GM21737 (cell line): Measurements from ENCODE around the gene DNASE2B.

ENCODE experiments used
- ATAC-seq: cut with Tn5 transposase; IDR thresholded peaks from one replicate; pipeline ENCODE4 v1.9.1; 2021; ENCODE audit warnings: mild to moderate bottlenecking, moderate library complexity; ENCODE audit not compliant: unreplicated experiment

Gene DNASE2B

DNA sequence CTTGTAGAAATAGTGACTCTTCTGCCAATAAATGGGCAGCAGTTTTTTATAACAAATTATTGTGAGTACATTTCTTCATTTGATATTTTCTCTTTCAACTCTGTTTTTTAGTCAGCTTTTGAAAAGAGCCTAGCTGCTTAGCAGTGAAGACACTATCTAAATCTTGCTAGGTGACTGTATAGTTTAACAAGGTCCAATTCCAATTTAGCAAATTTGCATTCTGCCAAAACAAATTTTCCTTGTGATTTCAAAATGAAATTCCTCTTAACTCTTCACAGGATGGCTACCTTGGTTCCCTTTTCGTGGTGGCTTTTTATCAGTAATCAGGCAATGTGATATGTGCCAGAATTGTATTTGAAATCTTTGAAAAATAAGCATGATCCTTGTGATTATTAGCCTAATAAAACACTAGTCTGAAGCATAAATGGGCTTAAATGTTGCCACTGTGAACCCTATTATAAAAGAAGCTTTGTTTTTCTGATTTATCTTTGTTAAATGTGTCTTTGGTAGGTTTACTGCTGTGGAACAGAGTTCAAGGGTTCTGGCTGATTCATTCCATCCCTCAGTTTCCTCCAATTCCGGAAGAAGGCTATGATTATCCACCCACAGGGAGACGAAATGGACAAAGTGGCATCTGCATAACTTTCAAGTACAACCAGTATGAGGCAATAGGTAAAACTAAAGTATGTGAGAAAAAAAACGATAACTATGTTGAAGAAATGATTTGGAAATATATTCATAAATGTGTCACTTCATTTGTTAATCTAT, 12.2 kb downstream of the DNASE2B start:
- ATAC-seq, result no peak

DNA sequence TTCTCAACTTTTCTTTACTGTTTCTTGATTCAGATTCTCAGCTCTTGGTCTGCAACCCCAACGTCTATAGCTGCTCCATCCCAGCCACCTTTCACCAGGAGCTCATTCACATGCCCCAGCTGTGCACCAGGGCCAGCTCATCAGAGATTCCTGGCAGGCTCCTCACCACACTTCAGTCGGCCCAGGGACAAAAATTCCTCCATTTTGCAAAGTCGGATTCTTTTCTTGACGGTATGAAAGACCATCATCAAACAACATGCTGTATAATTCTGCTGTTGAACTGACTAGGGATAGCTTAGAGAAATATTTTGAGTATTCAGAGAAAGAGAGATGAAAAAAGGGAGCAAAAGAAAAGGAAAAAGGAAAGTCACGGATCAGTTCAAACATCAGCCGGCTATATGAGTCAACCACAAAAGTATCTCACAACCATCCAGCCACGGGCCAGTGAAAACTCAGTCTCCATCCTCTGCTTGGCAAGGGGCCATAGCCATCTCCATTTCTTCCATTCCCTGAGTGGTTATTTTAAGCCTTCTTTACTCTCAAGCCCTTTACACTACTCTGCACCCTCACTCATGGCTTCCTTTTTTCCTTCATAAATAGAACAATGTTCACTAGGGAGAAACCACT, 14.1 kb downstream of the DNASE2B start:
- no peak for ATAC-seq

DNA sequence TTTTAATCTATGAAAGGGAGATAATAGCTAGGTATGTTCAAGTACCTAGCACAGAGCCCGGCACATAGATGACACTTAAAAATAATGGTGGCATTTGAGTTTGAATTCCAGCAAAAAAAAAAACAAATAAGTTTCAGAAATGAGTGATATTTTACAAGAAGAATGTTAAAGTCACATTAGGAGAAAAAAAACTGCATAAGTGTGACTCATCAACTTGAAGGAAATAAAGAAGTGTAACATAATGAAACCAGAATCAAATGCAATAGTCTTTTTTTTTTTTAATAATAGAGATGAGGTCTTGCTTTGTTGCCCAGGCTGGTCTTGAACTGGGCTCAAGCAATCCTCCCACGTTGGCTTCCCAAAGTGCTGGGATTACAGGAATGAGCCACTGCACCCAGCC, 17.1 kb downstream of the DNASE2B start:
- ATAC-seq, result no peak

DNA sequence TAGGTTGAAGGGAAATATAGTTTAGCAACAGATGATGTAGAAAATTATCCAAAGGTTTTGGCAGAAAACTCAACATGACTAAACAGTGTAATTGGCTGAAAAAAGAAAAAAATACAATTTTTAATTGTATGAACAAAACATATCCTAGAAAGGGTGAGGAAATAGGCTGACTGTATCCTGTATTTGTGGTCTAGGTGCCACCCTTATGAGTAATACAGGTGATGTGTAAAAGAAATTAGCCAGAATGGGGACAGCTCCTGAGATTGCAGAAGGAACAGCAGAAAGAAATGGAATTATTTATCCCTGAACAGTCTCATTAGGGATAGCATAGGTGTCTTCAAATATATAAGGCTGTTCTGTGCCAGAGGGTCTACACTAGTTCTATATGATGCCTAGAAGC, 24.6 kb downstream of the DNASE2B start:
- ATAC-seq, result no peak

DNA sequence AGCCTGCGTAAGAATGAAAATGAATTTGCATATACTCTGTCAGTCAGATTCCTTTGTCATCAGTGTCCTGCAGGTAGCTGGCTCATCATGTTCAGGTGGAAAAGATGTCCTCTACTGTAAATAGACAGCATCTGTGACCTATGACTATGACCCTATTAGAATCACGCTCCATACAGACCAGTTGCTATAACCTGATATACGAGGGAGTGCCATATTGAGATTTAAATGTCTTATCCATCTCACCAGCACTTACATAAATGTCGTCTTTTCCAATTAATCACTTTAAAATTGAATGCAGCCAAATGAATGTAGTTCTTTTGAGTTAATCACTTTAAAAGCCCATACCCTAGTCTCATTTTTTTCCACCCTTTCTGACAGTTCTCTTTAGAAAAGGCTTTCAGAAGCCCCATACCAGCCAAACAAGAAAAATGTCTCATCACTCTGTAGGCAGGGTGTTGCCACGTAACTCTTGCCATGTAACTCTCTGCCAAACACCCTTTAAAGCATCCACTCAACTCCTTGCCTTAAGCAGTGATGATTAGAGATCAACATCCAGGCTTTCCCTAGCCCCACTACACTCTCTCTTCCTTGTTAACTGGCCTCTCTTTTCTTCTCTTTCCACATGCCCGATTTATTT, 26.3 kb downstream of the DNASE2B start:
- no peak for ATAC-seq

DNA sequence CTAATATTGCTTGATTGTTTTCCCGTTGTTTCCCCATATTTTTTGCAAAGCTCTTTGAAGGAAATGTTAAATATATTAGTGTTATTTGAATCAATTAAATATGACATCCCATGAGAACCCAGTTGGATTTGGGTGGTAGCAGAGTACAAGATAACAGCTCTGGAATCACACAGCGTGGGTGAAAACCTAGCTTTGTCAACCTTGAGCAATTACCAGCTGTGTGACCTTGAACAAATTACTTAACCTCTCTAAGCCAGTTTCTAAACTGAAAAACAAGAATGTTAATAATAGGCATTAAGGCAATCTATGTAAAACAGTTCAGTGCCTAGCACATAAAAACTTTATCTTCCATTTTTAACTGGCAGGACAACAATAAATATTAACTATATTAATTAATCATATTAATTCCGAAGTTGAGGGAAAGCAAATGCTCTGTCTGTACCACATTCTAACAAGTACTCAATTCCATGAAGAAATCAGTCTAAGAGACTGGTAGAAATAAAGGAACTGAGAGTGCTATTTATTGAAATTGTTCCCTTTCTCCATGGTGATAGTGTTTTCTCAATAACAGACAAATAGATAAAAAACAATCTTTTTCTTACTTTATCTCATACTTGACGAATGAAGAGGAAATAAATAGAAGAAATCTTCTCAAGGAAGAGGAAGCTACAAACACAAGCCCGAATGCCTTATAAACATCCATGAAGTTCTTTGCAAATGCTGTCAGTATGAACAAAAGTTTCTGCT, 27.0 kb downstream of the DNASE2B start:
- ATAC-seq, result no peak

DNA sequence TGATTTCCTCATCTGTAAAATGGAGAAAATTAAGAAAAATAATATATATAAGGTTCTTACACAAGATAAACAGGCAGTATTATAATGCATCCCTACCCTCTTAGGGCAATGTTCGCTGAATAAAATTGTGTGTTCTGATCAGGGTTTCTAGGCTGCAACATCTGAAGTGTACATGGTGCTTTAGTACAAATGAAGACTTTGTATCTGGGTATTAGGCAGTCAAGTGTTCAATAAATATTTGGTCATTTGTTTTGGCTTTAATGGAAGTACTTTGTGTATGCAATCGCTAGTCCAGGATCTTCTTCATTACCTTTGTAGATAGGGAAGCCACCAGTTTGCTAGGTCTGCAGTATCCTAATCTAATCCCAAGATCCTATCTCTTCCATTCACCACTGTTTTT, 28.1 kb downstream of the DNASE2B start:
- no peak for ATAC-seq

DNA sequence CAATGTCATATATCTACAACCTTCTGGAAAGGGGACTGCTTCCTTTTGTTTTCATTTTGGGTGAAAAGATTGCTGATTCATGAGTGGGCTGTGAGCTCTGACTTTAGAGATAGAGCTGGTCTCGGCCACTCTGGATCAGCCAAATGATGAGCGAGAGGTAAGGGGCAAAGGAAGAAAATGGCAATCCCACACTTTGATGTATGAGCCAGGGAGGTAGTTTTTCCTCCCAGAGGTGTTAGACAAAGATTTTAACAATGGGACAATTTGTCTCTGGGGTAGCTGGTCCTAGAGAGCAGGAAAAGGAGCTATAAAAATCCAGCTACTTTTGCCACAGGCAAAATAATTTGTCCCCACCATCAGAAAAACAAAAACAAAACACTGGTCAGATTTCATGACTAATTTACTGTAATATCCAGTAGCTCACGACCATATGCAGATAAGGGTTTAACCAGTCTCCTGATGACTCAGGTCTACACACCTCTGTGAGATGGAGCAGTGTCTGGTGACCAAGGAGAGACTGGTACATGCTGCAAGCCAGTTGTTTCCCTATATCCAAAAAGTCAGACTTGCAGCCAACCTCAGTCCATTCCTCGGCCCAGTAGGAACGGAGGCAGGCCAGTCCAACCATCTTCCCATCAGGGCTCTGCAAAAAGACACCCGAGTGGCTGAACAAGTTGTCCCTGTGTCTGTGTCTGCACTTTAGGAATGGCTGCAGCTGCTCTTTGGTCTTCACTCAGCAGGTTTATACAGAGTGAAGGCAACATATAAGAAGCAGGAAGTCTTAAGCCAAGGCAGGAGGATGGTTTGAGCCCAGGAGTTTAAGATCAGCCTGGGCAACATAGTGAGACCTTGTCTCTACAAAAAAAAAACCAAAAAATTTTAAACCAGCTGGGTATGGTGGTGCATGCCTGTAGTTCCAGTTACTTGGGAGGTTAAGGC, 29.2 kb downstream of the DNASE2B start:
- ATAC-seq, result no peak

DNA sequence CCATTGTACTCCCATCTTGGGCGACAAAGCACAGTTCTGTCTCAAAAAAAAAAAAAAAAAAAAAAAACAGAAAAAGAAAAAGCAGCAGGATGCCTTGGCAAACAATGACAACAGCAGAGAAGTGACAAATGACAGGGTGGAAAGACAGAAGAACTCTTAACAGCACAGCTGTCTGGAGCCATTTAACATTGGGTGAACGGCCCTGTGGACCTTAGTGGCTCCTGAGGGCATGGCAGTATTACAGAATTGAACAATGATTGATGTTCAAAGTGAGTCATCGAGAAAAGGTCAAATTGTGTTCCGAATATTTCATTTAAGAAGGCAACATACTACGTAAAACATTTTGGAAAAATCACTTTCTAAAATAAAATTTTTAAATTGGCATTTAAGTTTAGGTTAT, 30.0 kb downstream of the DNASE2B start:
- ATAC-seq, result no peak

DNA sequence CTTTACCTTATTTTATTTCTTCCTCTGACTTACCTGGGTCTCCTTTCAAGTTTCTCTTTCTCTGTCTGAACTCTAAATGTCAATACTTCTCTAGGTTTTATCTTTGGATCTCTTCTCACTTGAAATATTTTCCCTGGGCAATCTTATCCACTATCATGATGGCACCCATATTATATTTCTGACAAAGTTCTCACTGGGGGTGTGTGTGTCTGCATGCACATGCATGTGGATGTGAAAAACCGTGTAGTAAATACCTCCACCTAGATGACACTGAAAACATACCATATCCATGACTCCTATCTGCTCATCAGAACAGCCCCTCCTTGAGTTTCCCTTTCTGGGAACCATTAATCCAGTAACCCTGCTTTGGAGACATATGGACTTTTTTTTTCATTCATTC, 30.9 kb downstream of the DNASE2B start:
- ATAC-seq, result no peak

DNA sequence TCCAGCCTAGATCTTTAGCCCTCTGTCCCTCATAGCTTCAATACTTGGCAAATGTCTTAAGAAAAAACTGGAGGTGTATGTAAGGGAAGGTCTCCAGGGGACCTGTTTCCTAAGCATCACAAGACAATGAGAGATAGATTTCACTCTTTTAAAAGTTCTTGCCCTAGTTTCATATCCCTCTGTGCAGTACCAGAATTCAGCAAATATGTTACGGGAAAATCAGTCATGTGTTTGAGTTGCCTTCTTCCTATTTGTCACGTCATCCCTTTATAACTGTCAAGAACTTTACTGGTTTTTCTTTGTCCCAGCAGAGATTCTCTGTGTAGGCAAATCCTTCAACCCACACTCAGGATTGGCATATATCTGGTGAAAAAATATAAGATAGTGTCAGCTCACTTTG, 32.3 kb downstream of the DNASE2B start:
- ATAC-seq, result no peak

DNA sequence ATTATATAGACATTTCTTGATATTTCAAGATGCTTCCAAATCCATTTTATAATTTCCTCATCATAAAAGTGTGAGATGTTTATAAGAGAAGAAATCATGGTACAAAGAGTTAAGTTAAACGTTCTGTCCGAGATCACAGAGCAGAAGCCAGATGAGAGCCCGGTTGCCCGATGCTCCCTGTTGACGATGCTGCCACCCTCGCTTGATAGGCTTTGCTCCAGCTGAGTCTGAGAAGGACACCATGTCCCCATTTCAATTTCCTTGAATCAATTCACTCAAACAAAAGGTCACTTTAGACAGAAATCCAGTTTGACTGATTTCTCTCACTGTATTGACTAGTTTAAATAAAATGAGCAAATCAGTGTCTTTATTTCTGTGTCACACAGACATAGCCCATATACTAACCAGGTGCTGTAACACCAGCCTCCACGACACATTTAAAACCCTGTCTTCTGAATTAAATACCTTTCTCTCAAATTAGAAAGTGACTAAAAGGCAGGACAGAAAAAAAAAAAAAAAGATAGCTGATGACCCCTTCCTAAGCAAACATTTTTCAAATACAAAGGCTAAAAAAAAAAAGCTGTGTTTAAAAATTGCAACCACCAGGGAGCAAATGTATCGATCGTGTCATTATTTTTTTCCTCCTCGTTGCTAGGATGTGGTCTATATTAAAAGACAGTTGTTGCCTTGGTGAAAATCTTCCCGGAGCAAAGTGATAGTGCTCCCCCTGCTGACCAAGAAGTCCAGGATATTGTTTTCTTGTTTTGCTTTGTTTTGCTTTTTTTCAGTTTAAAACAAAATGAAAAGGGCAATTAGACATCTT, 35.2 kb downstream of the DNASE2B start:
- no peak for ATAC-seq

DNA sequence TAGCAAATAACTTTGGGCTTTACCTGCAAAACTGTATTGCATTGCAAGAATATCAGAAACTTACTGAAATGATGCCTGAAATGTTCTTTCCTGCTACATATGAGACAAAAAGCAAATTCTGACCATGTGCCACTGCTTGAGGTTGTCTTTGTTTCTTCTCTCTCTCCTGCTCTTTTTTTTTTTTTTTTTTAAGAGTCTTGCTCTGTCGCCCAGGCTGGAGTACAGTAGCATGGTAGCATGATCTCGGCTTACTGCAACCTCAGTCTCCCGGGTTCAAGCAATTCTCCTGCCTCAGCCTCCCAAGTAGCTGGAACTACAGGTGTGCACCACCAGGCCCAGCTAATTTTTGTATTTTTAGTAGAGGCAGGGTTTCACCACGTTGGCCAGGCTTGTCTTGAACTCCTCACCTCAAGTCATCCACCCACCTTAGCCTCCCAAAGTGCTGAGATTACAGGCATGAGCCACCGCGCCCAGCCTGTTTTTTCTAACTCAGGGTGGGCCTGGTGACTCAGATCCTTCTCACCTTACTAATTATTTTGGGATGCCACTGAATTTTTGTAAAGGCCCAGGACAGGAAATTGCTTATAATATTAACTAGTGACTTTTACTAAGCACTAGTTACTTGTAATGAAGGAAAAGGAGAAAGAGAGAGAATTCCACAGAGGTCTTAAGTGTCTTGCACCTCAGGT, 35.9 kb downstream of the DNASE2B start:
- no peak for ATAC-seq

DNA sequence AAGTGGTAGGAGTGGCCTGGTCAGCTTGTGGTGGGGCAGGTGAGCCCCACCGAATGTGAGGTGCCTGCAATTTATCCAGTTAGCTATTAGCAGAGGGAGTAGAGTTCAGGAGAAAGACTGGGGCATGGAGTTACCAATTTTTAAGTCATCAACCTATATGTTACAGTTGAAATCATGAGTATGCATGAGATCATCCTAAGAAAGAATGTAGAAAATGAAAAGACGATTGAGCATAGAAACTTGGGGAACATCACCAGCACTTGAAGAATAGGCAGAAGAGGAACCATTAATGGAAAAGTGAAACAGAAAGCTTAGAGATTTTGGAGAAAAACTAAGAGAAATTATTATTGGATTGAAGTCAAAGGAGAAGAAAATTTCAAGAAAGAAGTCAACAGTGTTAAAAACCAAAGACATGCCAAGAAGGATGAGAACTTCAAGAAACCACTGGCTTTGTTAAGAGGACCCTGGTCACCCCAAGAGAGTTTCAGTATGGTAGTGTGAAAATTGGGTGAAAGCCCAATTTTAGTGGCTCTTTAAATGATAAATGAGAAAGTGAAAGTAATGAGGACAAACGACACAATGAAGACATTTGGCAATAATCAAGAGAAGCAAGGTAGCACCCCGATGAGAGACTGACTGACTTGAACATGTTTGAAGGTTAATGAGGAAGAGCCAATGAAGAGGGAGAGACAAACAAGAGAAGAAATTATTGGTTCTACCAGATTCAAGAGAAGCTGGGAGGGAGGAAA, 36.7 kb downstream of the DNASE2B start:
- no peak for ATAC-seq

DNA sequence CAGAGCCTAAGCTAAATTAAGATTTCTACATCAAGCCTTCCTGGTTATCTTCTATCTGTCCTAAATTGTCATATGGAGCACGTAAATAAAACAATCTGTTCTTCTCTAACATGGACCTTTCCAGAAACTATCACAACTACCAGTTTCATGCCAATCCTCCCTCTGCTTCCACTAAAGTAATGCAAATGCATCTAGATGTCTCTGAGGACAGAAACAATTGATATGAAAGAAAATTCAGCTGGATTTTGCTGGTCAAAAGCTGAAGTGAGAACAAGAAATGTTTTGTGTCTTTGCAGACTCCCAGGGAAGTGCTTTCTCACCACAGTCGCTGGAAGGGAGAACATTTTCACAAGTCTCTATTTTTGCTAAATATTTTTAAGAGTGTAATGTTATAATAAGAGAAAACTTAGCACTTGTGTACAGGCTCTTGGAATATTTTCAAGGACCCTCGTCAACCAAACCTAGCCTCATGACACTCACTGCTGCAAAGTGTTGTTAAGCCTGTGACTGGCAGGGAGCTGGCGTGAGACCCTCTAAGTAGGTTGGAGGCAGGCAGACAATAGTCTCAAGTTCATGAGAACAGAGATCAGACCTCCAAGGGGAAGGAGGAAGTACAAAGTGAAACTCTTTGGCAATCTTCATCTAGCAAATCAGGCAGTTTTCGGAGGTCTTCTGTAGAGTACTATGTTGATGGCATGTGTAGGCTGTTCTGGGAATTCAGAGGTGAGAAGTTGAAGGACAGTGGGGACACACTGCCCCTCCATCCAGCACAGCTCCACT, 38.8 kb downstream of the DNASE2B start:
- ATAC-seq, result peak; percentile 44

DNA sequence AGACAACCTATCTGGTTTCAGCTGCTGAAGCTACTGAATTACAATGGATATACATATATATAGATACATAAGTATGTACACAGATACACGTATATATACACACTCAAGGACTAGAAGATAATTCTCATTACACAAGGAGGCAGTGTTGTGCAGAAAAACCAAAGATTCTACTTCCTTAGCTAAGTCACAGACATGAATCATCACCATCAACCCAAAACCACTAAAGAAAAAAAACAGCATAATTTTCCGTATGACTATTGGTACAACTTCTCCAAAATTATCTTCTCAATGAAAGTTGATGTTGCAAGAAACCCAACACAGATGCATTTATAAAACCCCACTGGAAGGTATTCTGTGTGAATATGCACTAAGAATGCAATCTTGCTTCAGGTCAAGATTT, 44.0 kb downstream of the DNASE2B start:
- ATAC-seq, result peak; percentile 96
